ENCODE measurements around the gene LIN37. TPM values are rescaled to one million over a fixed set of nuclear protein-coding genes. Genes with fewer than 3 reads are reported as not detected.
"Not testable (repeated sequence)": the region's sequence is repeated elsewhere in the genome, so short reads cannot be mapped to it uniquely, and the experiment has no call there.

The LIN37 gene
- total RNA-seq, 1 donor from 2014 or later, result 8.2 TPM

- DNase-seq (ENCODE audit: missing footprints) (no peak), ATAC-seq (peak; percentile 82)
- intact Hi-C loops (cut with DNase I), result loop anchor here (1.0 kb wide), 4 partner anchors 25 to 213 kb away; partner anchors contain the start of genes PSENEN and U2AF1L4
These were observed 30.6 kb upstream of the LIN37 start, which contains the start of gene KMT2B for GRCh38 chr19:35717665-35718344. TSS of gene KMT2B (plus strand) at chr19:35718003. CDS start at chr19:35718019, 16 bp downstream.

GRCh38 chr19:35718345-35719041, 29.9 kb upstream of the LIN37 start:
- DNase-seq (ENCODE audit: missing footprints) (peak; percentile 70), ATAC-seq (no peak)
- intact Hi-C loops (cut with DNase I), result no loop called here

GRCh38 chr19:35719402-35720162, 28.8 kb upstream of the LIN37 start:
- intact Hi-C loops (cut with DNase I), result no loop called here
- ATAC-seq (no peak), DNase-seq (ENCODE audit: missing footprints) (peak; percentile 45)

GRCh38 chr19:35720163-35720524, 28.2 kb upstream of the LIN37 start:
- no peak for DNase-seq (ENCODE audit: missing footprints)
- intact Hi-C loops (cut with DNase I), result no loop called here
- no peak for ATAC-seq

- ATAC-seq, result no peak
- peak; percentile 14 for DNase-seq (ENCODE audit: missing footprints)
- intact Hi-C loops (cut with DNase I), result no loop called here
These were observed 27.7 kb upstream of the LIN37 start for GRCh38 chr19:35720648-35721047.

- intact Hi-C loops (cut with DNase I), result no loop called here
- ATAC-seq (no peak), DNase-seq (ENCODE audit: missing footprints) (peak; percentile 66)
These were observed 27.0 kb upstream of the LIN37 start for GRCh38 chr19:35721374-35721773.

- intact Hi-C loops (cut with DNase I), result no loop called here
- no peak for ATAC-seq
- DNase-seq (ENCODE audit: missing footprints), result peak; percentile 37
These were observed 25.9 kb upstream of the LIN37 start for GRCh38 chr19:35722461-35722860.

- intact Hi-C loops (cut with DNase I), result no loop called here
- DNase-seq (ENCODE audit: missing footprints) (peak; percentile 17), ATAC-seq (no peak)
These were observed 25.5 kb upstream of the LIN37 start for GRCh38 chr19:35722897-35723296.

- no peak for DNase-seq (ENCODE audit: missing footprints)
- intact Hi-C loops (cut with DNase I), result no loop called here
- no peak for ATAC-seq
These were observed 24.7 kb upstream of the LIN37 start for GRCh38 chr19:35723671-35724070.

GRCh38 chr19:35724132-35724531, 24.2 kb upstream of the LIN37 start:
- intact Hi-C loops (cut with DNase I); DNase-seq (ENCODE audit: missing footprints); ATAC-seq: not testable (repeated sequence)

GRCh38 chr19:35724560-35724959, 23.8 kb upstream of the LIN37 start:
- DNase-seq (ENCODE audit: missing footprints) (peak; percentile 25), ATAC-seq (no peak)
- intact Hi-C loops (cut with DNase I), result no loop called here

GRCh38 chr19:35725216-35725861, 23.0 kb upstream of the LIN37 start:
- ATAC-seq (no peak), DNase-seq (ENCODE audit: missing footprints) (peak; percentile 59)
- intact Hi-C loops (cut with DNase I), result no loop called here

GRCh38 chr19:35727053-35727955, 21.1 kb upstream of the LIN37 start:
- DNase-seq (ENCODE audit: missing footprints) (peak; percentile 32), ATAC-seq (no peak)
- intact Hi-C loops (cut with DNase I), result no loop called here

GRCh38 chr19:35727956-35728706, 20.2 kb upstream of the LIN37 start:
- DNase-seq (ENCODE audit: missing footprints) (peak; percentile 18), ATAC-seq (no peak)
- intact Hi-C loops (cut with DNase I), result no loop called here

GRCh38 chr19:35729021-35729420, 19.4 kb upstream of the LIN37 start:
- ATAC-seq (no peak), DNase-seq (ENCODE audit: missing footprints) (peak; percentile 50)
- intact Hi-C loops (cut with DNase I), result no loop called here

- intact Hi-C loops (cut with DNase I), result no loop called here
- no peak for ATAC-seq
- peak; percentile 53 for DNase-seq (ENCODE audit: missing footprints)
These were observed 18.6 kb upstream of the LIN37 start for GRCh38 chr19:35729763-35730162.

- DNase-seq (ENCODE audit: missing footprints) (peak; percentile 39), ATAC-seq (no peak)
- intact Hi-C loops (cut with DNase I), result no loop called here
These were observed 18.1 kb upstream of the LIN37 start for GRCh38 chr19:35730326-35730725.
